GM19397 (cell line): ENCODE measurements around the gene POU2AF2.
"Not testable (repeated sequence)": the region's sequence is repeated elsewhere in the genome, so short reads cannot be mapped to it uniquely, and the experiment has no call there.

ENCODE experiments used
- ATAC-seq: cut with Tn5 transposase; IDR thresholded peaks from one replicate; pipeline ENCODE4 v1.9.1; 2021; ENCODE audit warnings: mild to moderate bottlenecking, moderate library complexity; ENCODE audit not compliant: unreplicated experiment

POU2AF2 gene

GRCh38 chr11:111245425-111245824, at the start of gene POU2AF2:
TSS of gene POU2AF2 (plus strand) at chr11:111245725. CDS start at chr11:111245854, 129 bp downstream.
- no peak for ATAC-seq

GRCh38 chr11:111200010-111200534, 45.5 kb upstream of the POU2AF2 start:
- ATAC-seq: no peak

GRCh38 chr11:111204211-111204610, 41.3 kb upstream of the POU2AF2 start:
- ATAC-seq: no peak

GRCh38 chr11:111205632-111206385, 39.7 kb upstream of the POU2AF2 start:
- no peak for ATAC-seq

GRCh38 chr11:111206472-111206871, 39.1 kb upstream of the POU2AF2 start:
- no peak for ATAC-seq

- no peak for ATAC-seq
These were observed 38.3 kb upstream of the POU2AF2 start for GRCh38 chr11:111207213-111207612.

- no peak for ATAC-seq
These were observed 35.8 kb upstream of the POU2AF2 start for GRCh38 chr11:111209543-111210355.

GRCh38 chr11:111213256-111213655, 32.3 kb upstream of the POU2AF2 start:
- no peak for ATAC-seq

GRCh38 chr11:111220721-111221120, 24.8 kb upstream of the POU2AF2 start:
- ATAC-seq: no peak

GRCh38 chr11:111221208-111221607, 24.3 kb upstream of the POU2AF2 start:
- ATAC-seq: no peak

GRCh38 chr11:111221936-111222335, 23.6 kb upstream of the POU2AF2 start:
- not testable (repeated sequence) for ATAC-seq

- not testable (repeated sequence) for ATAC-seq
These were observed 22.6 kb upstream of the POU2AF2 start for GRCh38 chr11:111222821-111223455.

GRCh38 chr11:111225881-111226280, 19.6 kb upstream of the POU2AF2 start:
- ATAC-seq: no peak

GRCh38 chr11:111229604-111230003, 15.9 kb upstream of the POU2AF2 start:
- no peak for ATAC-seq

GRCh38 chr11:111230122-111230465, 15.4 kb upstream of the POU2AF2 start:
- peak; percentile 23 for ATAC-seq

- no peak for ATAC-seq
These were observed 13.7 kb upstream of the POU2AF2 start for GRCh38 chr11:111231836-111232235.

GRCh38 chr11:111236383-111236782, 9.1 kb upstream of the POU2AF2 start:
- no peak for ATAC-seq

GRCh38 chr11:111237926-111238325, 7.6 kb upstream of the POU2AF2 start:
- ATAC-seq: no peak

- no peak for ATAC-seq
These were observed 1.4 kb downstream of the POU2AF2 start for GRCh38 chr11:111246956-111247355.

- no peak for ATAC-seq
These were observed 5.4 kb downstream of the POU2AF2 start for GRCh38 chr11:111250936-111251335.

- ATAC-seq: no peak
These were observed 7.6 kb downstream of the POU2AF2 start for GRCh38 chr11:111253131-111253530.
